Uterus (tissue), 2 donors: ENCODE data around the gene JPH3.

Experiments
- POLR2A ChIP-seq, 2 donors: fragments of 450-650 bp; IDR thresholded peaks; one replicate each; pipeline ENCODE4 v1.6.1; 2016; ENCODE audit warnings: antibody characterized with exemption in 2 of 2, mild to moderate bottlenecking in 1 of 2, moderate library complexity in 1 of 2
- TF ChIP-seq, protein P1 (sequence below), 4 experiments: fragments of 200-600 bp in 2 of 4; fragments of 450-650 bp in 2 of 4; sonication (generic) in 2 of 4; IDR thresholded peaks; one replicate each; pipeline ENCODE4 v1.5.1; 2016 to 2019; ENCODE audit warnings: antibody characterized with exemption in 4 of 4, mild to moderate bottlenecking in 2 of 4, moderate library complexity in 1 of 4

DNA sequence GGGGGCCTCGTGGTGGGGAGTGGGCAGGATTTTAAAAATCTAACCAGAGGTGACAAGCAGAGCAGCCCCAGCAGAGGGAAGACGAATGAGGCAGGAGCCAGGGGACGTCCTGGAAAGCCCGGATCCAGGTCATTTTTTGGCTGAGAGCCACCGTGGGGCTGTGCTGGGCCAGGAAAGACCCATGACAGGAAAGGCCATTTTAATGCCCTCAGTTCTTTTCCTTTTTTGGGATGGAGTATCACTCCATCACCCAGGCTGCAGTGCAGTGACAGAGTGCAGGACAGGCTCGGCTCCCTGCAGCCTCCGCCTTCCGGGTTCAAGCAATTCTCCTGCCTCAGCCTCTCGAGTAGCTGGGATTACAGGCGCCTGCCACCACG lies 30.5 kb upstream of the JPH3 start:
- TF ChIP-seq, protein P1, sequence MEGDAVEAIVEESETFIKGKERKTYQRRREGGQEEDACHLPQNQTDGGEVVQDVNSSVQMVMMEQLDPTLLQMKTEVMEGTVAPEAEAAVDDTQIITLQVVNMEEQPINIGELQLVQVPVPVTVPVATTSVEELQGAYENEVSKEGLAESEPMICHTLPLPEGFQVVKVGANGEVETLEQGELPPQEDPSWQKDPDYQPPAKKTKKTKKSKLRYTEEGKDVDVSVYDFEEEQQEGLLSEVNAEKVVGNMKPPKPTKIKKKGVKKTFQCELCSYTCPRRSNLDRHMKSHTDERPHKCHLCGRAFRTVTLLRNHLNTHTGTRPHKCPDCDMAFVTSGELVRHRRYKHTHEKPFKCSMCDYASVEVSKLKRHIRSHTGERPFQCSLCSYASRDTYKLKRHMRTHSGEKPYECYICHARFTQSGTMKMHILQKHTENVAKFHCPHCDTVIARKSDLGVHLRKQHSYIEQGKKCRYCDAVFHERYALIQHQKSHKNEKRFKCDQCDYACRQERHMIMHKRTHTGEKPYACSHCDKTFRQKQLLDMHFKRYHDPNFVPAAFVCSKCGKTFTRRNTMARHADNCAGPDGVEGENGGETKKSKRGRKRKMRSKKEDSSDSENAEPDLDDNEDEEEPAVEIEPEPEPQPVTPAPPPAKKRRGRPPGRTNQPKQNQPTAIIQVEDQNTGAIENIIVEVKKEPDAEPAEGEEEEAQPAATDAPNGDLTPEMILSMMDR (IDR thresholded peaks at IDR 0.05), result no peak
- TF ChIP-seq POLR2A (IDR thresholded peaks at IDR 0.05), result no peak
